ENCODE data around the gene IGF2BP2. TPM values are rescaled to one million over a fixed set of nuclear protein-coding genes. Genes with fewer than 3 reads are reported as not detected.

The IGF2BP2 gene
- total RNA-seq, 1 experiment from 2014 or later, result 133 TPM

GRCh38 chr3:185759512-185759911, 65.3 kb downstream of the IGF2BP2 start (continued):
- TF ChIP-seq ZNF532 (CRISPR knock-in tag; IDR thresholded peaks at IDR 0.05; ENCODE audit: borderline replicate concordance) (no peak), ZNF671 (CRISPR knock-in tag; IDR thresholded peaks at IDR 0.05) (no peak)

- peaks cover 25% of the 10 kb centered on the region for H3K9me3 Mint-ChIP-seq
- POLR2A ChIA-PET, result no interaction called here
- no peak for DNase-seq (ENCODE audit: low spot score)
- peak overlapping the region; percentile 17 for H3K27ac Mint-ChIP-seq
- ATAC-seq, result no peak
- H3K27me3 Mint-ChIP-seq (ENCODE audit: low read depth), result no peaks in the 10 kb centered on the region
- peaks cover 38% of the 10 kb centered on the region for H3K36me3 Mint-ChIP-seq
- TF ChIP-seq GABPB1 (CRISPR knock-in tag; IDR thresholded peaks at IDR 0.05) (no peak), GTF2I (CRISPR knock-in tag; conservative IDR thresholded peaks at IDR 0.05) (no peak), CDX4 (CRISPR knock-in tag; IDR thresholded peaks at IDR 0.05; ENCODE audit: borderline replicate concordance) (no peak), TCF7 (CRISPR knock-in tag; IDR thresholded peaks at IDR 0.05; ENCODE audit: low read depth) (no peak), ZBTB43 (CRISPR knock-in tag; IDR thresholded peaks at IDR 0.05) (no peak), ZNF532 (CRISPR knock-in tag; IDR thresholded peaks at IDR 0.05; ENCODE audit: borderline replicate concordance) (no peak), ATF3 (CRISPR knock-in tag; conservative IDR thresholded peaks at IDR 0.05) (no peak), ZNF671 (CRISPR knock-in tag; IDR thresholded peaks at IDR 0.05) (no peak)
- peaks cover 91% of the 10 kb centered on the region for H3K4me1 Mint-ChIP-seq
- H3K4me3 Mint-ChIP-seq, result no peak overlapping the region
- CTCF ChIA-PET, result interaction anchor here (0.6 to 5.2 kb wide), 3 partner anchors 10 to 99 kb away, joined by 3 to 30 read pairs (median 11); no protein-coding TSS in a partner anchor
These were observed 65.9 kb downstream of the IGF2BP2 start for GRCh38 chr3:185758912-185759311.

DNA sequence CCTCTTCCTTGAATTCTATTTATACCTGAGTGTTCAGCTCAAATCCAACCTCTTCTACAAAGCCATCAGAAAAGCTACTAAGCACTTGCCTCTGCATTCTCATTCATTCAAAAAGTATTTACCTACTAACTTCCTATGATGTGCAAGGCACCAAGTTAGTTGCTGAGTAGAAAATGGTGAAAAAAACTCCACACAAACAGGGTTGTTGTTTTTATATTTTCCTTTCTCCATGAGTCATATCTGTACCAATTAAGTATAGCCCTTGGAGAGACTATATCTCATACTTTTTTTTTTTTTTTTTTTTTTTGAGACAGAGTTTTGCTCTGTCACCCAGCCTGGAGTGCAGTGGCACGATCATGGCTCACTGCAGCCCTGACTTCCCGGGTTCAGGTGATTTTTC, 67.7 kb downstream of the IGF2BP2 start:
- ATAC-seq (no peak), DNase-seq (ENCODE audit: low spot score) (no peak)
- CTCF ChIA-PET, result interaction anchor here (5.2 kb wide), 1 partner anchor 12 kb away, joined by 30 read pairs; no protein-coding TSS in a partner anchor
- Mint-ChIP-seq H3K4me3 (no peak overlapping the region), H3K36me3 (peaks cover 46% of the 10 kb centered on the region), H3K27me3 (ENCODE audit: low read depth) (no peaks in the 10 kb centered on the region), H3K9me3 (peaks cover 25% of the 10 kb centered on the region), H3K4me1 (peaks cover 87% of the 10 kb centered on the region), H3K27ac (peak overlapping the region; percentile 2; the same call in 1 of the 2 replicates)
- POLR2A ChIA-PET, result no interaction called here
- no peak for TF ChIP-seq ZBTB21 (CRISPR knock-in tag; IDR thresholded peaks at IDR 0.05; ENCODE audit: borderline replicate concordance)
- TF ChIP-seq JAZF1 (CRISPR knock-in tag; IDR thresholded peaks at IDR 0.05), result no peak
- no peak for TF ChIP-seq NR3C1 (CRISPR knock-in tag; conservative IDR thresholded peaks at IDR 0.05; ENCODE audit: low read depth)
- TF ChIP-seq, protein P1, sequence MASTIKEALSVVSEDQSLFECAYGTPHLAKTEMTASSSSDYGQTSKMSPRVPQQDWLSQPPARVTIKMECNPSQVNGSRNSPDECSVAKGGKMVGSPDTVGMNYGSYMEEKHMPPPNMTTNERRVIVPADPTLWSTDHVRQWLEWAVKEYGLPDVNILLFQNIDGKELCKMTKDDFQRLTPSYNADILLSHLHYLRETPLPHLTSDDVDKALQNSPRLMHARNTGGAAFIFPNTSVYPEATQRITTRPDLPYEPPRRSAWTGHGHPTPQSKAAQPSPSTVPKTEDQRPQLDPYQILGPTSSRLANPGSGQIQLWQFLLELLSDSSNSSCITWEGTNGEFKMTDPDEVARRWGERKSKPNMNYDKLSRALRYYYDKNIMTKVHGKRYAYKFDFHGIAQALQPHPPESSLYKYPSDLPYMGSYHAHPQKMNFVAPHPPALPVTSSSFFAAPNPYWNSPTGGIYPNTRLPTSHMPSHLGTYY (CRISPR knock-in tag; IDR thresholded peaks at IDR 0.05), result no peak
- no peak for TF ChIP-seq GRHL2 (CRISPR knock-in tag; IDR thresholded peaks at IDR 0.05; ENCODE audit: insufficient replicate concordance, severe bottlenecking)
- TF ChIP-seq E2F5 (CRISPR knock-in tag; IDR thresholded peaks at IDR 0.05), result no peak
- no peak for TF ChIP-seq CDX4 (CRISPR knock-in tag; IDR thresholded peaks at IDR 0.05; ENCODE audit: borderline replicate concordance)
- no peak for TF ChIP-seq USF1 (CRISPR knock-in tag; IDR thresholded peaks at IDR 0.05)
- no peak for TF ChIP-seq ETV6 (CRISPR knock-in tag; IDR thresholded peaks at IDR 0.05)
- TF ChIP-seq ZNF423 (CRISPR knock-in tag; IDR thresholded peaks at IDR 0.05), result no peak

Data from WTC11 (cell line).